Left kidney (tissue), 2 donors: ENCODE measurements around the gene TMEM53. TPM values are rescaled to one million over a fixed set of nuclear protein-coding genes. Genes with fewer than 3 reads are reported as not detected.

Experiments used
- DNase-seq: peaks from one replicate; pipeline ENCODE4 v3.0.0-alpha.2; 2013
- polyA plus RNA-seq: library from polyadenylated mRNA; unstranded; fragments of 120-200 nt; gene quantifications from one replicate; pipeline ENCODE4 v1.2.1, GENCODE V29; 2013; ENCODE audit not compliant: insufficient read length

Gene TMEM53
- polyA plus RNA-seq, 1 donor = 11.7 TPM

DNA sequence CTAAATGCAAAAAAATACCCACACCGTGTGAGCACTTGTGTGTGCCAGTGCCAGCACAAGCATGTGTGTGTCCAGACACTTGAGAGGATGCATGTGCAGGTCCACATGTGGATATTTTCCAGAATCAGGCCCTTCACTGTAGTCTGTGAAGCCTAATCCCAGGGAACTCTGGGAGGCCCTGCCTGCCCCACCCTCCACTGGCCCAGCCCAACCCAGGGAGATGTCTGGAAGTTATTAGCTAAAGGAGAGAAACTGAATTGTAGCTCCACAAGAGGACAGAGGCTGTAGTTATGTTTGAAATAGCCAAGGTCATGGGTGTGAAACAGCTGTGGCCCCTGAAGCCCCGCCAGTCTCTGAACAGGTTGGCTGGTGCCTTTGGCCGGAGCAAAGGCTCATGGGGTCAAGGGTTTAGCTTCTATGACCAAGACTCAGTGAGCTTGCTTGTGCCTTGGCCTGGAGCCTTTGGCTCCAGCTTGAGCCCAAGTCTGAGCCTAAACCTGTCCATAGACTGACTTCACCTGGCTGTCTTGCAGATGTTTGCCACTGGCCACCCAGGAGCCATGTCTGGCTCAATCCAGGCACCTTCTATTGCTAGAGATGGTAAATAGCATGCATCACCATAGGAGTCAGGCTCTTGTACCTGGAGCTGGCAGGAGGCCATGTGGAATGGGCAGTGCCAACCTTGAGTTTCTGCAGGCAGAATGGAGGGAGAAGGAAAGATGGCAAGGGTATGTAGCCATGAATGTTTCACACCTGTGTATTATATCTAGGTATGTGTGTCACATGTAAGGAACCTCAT lies 69.9 kb downstream of the TMEM53 start:
- DNase-seq = no peak

DNA sequence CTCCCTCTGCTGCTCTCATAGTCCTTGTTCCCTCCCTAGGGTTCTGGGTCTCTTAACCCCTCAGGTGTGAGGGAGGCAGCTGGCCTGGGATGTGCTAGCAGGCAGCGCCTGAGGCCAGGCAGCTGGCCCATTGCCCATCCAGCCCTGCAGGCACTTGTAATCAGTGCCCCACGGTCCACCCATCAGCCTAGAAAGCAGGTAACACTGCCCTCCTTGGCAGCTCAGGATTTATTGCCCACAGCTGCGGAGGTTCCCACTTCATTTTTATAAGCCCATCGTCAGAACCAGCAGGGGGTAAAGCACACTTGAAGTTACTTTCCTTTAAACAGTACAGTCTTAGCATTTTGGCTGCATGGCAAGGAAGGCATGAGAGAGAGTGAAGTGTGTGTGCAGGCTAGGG lies 70.6 kb downstream of the TMEM53 start:
- DNase-seq = no peak

Other genes with a start within 250 kb of the TMEM53 start
- 7.3 TPM for gene ARMH1, start 233 bp upstream of the TMEM53 start, polyA plus RNA-seq
- 1.9 TPM for gene RNU5D-1, start 56.7 kb upstream of the TMEM53 start, polyA plus RNA-seq
- gene KIF2C, start 65.4 kb upstream of the TMEM53 start, polyA plus RNA-seq = 38.8 TPM
- gene RPS8, start 101.1 kb upstream of the TMEM53 start, polyA plus RNA-seq = 1,947 TPM
- gene BEST4, start 113.7 kb upstream of the TMEM53 start, polyA plus RNA-seq = 0.96 TPM
- 5.9 TPM for gene PLK3, start 125.9 kb upstream of the TMEM53 start, polyA plus RNA-seq
- gene DYNLT4, start 132.9 kb upstream of the TMEM53 start, polyA plus RNA-seq = not detected
- gene BTBD19, start 134.0 kb upstream of the TMEM53 start, polyA plus RNA-seq = 20.9 TPM
- 5.4 TPM for gene PTCH2, start 168.8 kb upstream of the TMEM53 start, polyA plus RNA-seq